ENCODE data around the gene ROR1.
"Not testable (repeated sequence)": the region's sequence is repeated elsewhere in the genome, so short reads cannot be mapped to it uniquely, and the experiment has no call there.

Gene ROR1

DNA sequence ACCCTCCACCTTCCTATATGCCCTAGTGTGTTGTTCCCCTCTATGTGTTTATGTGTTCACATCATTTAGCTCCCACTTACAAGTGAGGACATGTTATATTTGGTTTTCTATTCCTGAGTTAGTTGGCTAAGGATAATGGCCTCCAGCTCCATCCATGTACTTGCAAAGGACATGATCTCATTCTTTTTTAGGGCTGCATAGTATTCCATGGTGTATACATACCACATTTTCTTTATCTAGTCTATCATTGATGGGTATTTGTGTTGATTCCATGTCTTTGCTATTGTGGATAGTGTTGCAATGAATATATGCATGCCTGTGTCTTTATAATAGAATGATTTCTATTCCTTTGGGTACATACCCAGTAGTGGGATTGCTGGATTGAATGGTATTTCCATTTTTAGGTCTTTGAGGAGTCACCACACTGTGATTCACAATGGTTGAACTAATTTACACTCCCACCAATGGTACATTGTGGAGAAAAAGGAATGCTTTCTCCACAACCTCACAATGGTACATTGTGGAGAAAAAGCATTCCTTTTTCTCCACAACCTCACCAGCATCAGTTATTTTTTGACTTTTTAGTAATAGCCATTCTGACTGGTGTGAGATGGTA is 52.5 kb downstream of the ROR1 start:
- not testable (repeated sequence) for DNase-seq

DNA sequence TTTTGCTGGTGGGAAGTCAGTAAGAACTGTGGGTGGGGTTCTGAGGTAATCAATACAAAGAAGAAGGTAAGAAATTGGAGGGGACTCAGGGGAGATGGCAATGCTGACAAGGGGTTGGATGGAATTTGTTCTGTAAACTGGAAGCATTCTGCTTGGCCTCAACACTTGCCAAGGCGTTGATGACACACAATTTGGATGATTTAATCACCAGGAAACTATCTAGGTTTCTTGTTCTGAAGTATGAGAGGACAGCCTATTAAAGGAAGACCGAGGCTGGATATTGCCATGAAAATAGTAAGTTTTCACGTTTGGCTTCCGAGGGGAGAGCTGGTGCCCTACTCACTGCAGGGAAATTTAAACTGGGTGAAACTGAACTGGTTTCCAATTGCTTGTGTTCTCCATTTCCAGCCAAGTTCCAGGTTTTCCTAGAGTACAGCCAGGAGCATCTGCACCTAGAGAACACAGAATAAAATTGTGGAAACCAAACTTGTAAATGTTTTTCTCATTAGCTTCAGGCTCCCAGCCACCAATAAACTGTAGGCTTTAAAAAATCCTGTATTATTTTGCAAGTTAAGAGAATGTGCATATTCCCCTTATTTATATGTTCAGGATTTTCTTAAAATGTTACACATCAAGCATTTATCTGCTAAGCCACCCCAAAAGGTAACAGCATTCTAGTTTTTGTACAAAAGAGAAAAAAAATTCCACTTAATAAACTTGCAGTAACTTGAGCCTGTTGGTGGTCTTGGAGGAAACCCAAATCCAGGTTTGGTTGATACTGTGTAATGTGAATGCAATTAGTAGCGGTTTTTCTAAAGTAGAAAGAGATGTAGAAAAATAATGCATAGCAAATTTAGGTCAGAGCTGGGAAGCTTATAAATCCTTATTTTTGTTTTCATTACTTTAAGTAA is 53.8 kb downstream of the ROR1 start:
- DNase-seq = no peak

DNA sequence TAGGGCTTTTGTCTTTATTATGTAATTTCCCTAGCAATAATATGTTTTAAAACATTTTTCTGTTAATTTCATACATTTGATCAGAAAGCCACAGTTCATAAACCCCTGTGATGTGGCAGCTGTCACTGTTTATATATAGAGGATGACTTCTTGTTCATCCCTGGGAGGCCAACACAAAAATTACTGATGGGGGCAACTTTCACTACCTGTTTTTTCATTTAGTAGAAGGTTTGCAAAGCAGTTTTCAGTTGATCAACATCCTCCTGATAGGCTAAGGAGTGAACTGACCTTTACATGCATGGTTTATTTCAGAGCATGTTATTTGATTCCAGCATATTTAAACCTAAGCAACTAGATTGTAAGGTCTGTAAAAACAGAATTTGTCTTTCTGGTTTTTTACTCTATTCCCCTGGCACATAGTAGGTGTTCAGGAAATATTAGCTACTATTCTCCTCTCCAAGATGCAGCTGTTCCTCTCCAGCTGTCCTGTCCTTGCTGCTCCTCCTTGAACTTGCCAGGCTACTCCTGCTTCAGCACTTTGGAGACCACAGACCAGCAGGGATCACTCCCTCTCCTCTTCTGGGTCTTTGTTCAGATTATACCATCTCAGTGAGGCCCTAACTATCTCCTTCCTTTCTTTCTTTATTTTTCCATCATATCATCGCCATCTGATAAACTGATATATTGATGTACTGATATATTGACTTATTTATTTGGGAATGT is 54.7 kb downstream of the ROR1 start:
- DNase-seq = no peak

DNA sequence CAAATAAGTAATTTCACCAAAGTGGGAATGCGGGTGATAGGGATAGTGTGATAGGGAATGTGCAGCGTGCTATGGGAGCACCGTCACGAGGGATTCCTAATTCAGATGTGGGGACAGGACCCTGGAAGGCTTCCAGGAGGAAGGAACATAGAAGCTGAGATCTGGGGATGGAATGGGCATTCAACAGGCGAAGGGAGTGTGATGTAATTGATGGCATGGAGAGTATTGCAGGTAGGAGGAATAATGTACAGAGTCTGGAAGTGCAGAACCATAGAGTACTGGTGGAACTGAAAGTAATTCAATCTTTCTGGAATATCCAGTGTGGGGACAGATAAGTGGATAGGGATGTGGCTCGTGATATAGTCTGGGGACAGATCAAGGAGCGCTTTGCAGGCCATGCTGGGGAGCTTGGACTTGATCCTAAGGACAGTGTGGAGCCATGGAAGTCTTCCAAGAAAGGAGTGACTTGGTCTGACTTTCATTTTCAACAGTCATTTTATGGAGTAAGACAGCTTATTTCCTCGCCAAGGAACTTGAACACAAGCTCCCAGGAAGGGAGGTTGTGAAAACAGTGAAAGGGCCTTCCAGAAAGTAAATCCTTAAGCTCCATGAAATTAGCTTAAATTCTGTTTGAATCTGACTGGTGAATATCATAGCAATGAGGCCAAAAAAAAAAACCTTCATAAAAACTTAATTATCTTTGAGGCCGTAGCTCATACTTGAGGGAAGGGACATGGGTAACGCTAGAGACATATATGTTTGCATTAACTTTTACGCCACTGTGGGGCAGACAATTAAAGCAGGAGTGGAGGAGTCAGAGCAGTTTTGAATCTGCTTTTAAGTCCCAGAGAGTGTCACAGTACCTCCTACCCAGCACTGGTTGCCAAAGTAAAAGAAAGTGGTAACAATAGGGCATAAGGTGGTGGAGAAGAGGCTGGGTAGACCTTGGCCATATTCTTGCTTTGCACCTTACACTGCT is 55.8 kb downstream of the ROR1 start:
- DNase-seq = no peak

DNA sequence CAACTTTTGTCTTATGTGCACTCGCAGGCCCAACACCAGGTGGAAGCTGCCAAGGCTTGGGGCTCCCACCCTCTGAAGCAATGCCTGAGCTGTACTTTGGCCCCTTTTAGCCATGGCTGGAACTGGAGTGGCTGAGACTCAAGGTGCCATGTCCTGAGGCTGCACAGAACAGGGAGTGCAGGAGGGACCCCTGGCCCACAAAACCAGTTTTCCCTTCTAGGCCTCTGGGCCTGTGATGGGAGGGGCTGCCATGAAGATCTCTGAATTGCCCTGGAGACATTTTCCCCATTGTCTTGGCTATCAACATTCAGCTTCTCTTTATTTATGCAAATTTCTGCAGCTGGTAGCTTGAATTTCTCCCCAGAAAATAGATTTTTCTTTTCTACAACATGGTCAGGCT is 57.6 kb downstream of the ROR1 start:
- no peak for DNase-seq

DNA sequence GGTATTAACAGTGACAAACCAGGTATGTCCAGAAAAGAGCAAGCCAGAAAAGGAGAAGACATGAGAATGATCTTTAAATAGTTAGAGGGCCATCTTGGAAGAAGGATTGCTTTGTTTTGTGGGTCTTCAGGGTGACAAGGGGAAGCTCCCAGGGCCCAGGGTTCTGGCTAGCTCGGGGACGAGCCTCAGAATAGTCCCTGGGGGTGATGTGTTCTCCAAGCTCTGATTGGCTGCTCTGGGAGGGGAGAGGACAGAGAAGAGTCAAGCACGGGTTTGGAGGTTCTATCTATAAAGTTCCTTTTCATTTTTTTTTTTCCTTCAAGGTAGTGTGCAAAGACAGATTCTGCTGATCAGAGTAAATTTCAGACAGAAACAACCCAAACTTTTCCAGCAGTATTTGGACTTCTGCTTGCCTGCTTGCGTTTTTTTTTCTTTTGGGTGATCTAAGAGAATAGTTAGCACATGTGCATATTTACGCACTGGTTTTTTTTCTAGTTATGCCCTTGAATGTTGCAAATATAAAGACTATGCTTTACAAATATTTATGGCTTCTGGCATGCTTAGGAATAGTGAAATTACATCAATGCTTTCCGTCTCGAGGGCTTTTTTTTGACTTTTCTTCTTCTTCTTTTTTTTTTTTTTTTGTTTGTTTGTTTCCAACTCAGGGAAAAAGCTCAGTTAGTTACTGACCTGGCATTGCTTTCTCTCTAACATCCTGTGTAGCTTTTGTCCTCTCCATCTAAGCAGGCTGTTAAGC is 59.7 kb downstream of the ROR1 start:
- no peak for DNase-seq

DNA sequence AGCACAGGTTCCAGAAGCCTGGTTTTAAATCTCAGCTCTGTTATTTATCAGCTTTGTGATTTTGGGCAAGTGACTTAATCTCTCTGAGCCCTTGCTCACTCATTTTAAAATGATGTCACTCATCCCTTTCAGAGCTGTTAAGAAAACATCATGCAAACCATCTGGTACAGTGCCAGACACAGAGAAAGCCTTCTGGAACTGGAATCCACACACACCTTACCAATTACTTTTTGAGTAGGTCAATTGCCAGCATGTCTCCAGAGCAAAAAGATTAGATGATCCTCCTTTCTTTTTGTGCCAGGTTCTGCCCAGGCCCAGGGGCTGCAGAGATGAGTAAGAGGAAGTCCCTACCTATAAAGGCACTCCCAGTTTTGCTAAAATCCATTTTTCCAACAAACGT is 61.3 kb downstream of the ROR1 start:
- DNase-seq = no peak

DNA sequence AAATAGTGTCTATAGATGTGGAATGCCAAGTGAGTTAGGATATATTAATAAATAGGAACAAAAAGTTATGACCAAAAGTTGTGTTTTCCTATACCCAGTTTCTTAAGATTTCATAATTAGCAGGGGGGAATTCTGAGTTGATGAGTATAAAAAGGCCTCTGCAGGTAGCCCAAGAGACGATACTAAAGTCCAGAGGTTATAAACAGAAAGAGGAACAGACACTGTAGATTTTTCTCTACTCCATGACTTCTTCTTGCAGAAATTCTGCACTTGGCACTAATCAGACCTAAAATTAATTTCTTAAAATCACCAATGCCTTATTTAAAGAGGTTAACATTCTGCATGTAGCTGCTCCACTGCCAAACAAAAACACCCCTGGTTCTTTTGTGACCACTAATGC is 62.6 kb downstream of the ROR1 start:
- DNase-seq = no peak

DNA sequence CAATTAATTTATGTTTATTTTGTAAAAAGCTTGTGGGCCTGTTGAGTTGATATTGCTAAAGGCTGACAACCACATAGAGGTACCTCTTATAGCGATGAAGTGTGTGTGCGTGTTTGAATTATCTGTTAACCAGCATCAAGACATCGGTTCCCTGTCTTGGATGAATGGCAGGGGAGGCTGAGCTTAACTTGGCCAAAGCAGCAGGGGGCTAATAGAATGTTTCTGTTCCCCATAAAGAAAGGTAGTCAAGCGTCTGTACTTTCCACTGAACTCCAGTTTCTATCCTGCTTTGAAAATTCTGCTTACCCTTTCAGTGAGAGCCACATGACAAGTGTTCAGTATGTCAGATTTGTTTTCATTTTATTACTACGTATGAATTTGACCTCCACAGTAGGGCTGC is 63.0 kb downstream of the ROR1 start:
- DNase-seq = no peak

DNA sequence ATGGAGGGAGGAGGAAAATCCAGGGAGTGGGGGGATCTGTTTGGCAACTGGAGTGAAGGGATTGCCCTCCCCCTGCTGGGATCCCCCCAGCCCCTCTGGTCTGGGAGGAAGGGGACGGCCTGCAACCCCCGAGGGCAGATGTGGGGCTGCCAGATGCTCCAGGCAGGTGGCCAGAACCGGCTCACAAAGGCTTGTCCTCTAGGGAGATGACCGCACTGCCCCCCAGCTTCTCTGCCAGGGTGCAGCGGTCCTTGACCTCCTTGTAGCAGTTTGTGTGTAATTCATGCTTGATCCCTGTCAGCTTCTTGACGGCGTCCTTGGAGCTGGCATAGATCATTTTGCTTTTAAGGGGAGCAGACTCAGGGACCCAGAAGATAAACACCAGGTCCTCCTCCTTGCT is 69.2 kb downstream of the ROR1 start:
- no peak for DNase-seq

DNA sequence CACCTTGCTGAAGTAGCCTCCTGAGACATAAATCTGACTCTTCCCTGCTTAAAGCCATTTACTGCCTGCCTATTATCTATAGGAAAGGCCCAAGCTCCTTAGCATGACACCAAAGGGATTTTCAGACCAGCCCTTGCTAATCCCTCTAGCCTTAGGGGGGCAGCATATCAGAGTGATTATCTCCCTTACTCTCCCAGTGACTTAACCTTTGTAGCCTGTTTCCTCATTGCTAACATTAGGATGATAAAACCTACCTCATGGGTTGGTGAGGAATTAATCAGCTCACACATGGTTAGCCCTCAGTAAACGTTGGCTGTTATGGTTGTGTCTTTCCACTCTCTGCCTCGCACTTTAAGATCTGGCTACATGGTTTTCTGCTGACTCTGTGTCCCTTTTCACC is 70.1 kb downstream of the ROR1 start:
- DNase-seq = no peak

DNA sequence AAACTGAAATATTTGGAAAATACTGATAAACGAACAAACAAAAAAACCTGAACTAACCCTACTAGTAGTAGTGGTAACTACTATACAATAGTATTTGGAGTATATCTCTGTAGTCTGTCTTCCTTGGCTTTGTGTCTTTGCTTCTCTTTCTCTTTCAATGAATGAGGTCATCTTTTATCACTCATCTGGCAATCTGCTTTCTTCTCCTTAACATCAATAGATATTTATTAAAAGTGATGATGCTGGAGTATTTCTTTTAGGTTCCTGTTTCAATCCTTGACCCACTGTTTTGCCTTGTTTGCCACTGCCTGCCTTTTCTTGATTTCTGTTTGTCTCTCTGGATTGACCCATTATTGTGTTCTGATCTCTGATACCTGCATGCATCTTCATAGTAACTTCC is 71.5 kb downstream of the ROR1 start:
- no peak for DNase-seq

DNA sequence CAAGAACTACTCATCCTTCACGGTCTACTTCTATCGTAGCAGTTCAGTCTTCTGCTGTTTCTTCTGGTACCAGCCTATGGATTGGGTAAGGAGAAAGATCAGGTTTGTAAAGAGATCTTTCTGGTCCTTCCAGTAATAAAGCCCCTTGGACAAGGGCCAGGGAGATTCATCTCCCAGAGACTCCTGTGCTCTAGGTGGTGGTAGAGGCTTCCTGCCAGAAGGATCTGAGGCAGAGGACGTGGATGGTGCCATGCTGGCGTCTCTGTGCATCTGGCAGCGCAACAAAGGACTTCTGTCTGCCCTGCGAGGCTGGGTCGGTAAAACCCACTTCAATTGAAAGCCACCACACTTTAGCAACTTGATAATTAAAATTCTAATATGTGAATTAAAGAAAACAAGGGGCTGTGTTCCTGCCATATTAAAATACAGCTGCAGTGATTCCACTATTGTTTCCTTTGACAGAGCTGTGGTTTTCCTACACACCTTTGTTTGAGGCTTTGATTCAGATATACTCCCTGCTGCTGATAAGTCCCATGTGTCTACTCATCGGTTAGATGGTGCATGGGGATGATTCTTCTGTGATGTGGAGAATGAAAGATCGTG is 73.6 kb downstream of the ROR1 start:
- DNase-seq = no peak

DNA sequence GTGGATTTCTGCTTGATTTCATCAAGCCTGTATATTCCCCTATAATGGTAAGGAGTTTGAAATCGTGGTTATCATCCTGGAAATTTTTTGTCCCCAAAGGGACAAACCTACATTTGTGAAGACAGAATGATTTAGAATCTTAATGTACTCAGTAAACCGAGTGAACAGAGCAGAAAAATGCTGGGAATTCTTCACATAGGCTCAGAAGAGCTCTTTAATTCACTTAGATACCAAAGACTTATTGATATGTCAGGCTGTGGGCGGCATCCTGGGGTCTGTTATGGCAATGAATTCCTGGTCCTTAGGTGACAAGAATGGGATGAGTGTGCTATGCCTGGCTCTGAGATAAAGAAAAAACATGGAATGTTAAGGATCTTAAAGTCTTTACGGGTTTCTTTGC is 74.9 kb downstream of the ROR1 start:
- no peak for DNase-seq

DNA sequence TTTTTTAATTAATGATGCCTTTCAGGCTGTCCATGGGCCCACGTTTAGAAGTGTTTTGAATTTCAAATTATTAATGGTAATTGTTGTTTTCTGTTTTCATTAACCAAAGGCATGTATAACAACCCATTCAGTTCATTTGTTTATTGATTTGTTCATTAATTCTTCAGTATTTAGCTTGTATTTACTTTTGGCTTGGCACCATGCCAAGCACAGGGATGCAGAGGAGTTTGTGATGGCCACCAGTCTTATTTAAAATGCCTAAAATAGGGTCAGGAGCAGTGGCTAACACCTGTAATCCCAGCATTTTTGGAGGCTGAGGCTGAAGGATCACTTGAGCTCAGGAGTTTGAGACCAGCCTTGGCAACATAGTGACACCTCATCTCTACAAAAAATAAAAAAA is 75.3 kb downstream of the ROR1 start:
- no peak for DNase-seq

DNA sequence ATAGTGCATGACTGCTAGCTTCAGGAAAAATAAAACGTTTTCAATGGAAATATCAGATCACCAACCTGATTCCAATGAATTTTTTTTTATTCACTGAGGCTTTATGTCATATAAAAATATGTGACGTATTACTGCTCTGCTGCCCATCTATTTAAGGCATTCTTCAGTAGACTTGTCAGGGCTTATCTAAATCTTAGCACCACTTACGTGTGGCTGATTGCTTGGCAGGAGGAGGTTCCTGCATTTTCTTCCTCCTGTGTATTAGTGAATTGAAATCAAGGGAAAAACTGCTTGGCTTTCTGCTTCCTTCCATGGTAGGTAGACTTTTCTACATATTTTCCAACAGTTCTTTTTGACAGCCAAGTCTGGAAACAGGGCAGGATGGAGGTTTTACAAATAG is 80.3 kb downstream of the ROR1 start:
- DNase-seq = no peak

DNA sequence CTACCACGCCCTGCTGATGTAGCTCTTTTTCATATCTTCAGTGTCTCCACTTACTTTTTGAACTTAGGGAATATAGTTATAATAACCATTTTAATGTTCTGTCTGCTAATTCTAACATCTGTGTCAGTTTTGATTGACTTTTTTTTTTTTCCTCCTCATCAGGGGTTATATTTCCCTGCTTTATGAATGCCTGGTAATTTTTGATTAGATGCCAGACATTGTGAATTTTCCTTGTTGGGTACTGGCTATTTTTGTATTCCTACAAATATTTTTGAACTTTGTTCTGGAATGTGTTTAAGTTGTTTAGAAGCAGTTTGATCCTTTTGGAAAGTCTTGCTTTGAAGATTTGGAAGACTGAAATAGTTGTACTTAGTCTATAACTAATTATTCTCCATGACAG is 82.1 kb downstream of the ROR1 start:
- DNase-seq = no peak

DNA sequence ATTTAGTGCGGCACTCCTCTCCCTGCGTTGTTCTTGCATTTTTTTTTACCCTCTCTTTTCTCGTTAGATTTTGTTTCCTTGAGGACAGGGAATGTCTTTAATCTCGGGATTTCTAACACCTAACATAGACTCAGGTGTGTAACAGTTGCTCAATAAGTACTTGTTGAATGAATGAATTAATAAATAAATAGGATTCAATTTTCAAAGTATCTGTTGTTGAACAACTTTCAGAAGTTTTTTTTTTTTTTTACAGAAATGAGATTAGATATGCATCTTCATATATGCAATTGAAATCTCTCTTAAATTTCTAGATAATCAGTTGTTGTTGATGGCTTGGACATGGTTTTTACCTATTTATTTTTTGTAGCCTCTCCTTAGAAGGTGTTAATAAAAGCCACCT is 83.1 kb downstream of the ROR1 start:
- DNase-seq = no peak

DNA sequence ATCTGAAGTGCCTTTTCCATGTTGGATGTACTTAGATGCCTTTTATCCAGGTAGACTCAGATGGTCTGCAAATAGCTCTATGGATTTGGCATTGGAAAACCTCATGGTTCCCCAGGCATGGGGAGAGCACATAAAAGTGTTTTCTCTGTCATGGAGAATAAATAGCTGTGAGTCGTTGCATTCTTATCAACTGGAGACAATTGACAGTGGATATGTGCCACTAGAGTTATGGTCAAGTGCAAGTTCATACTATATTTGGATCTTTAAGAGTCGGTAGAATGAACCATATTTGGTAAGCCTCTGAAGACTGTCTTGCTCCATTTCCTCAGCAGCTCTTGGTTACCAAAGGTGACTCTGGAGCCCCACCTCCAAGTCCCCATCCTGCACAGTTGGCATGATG is 83.7 kb downstream of the ROR1 start:
- DNase-seq = no peak

DNA sequence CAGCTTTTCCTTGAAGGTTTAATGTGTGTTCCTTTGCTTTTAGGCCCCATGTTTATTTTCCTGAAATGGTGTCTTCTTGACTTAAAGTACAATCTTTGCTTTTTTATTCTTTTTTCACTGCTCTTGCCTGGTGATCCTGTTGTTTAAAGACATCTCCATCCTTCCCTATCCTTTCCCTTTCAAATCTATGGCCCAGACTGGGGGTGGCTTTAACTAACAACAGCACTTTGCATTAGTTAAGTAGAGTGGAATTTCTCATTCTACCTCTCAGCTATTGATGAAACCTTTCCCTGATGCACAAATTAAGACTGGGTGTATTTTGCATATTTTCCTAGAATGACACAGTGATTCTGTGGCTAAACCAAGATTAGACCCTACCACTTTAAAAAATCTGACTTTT is 84.3 kb downstream of the ROR1 start:
- DNase-seq = no peak

DNA sequence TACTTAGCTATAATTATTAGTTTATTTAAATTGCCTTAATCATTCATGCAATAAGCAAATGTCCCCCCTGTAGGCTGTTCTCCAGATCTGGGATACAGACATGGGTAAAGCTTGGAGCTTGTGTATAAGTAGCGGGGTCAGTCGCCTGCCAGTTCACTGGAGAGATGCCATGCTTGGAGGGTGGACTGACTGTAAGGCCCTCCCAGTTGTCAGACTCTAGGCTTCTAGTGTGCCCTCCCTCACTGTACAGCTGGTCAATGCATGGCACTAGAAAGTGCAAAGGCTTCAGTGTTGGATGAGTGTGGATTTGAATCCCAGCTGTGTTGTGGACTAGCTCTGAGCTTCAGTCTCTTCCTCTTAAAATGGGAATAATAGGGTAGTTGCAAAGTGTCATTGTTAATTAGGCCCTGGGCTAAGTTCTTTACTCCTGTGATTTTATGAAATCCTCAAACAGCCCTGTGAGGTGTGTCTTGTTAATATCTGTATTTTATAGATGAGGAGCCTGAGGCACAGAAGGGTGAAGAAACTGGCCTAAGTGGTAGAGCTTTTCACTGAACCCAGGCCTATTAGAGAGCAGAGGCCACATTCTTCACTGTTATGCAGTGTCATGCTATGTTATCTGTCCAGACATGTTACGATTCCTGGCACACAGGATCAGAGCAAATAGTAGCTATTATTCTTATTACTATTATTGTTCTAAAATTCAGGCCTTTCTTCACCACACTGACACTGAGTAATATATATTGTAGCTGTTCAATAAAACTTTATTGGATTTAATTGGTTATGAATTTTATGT is 85.9 kb downstream of the ROR1 start:
- DNase-seq = no peak
